Measurements from ENCODE around the gene SPACA4.

DNA sequence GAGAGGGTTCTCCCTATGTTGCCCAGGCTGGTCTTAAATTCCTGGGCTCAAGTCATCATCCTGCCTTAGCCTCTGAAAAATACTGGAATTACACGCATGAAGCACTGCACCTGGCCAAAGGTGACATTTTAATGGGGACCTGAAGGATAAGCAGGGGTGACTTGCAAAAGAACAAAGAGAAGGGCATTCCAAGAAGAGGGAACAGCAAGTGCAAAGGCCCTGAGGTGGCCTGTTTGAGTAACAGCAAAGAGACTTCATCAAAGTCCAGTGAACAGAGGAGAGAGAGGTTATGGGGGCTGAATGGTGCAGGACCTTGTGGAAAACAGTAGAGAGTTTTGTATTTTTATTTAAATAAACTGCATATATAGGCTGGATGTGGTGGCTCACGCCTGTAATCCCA is 35.3 kb downstream of the SPACA4 start:
- TF ChIP-seq, protein P1, sequence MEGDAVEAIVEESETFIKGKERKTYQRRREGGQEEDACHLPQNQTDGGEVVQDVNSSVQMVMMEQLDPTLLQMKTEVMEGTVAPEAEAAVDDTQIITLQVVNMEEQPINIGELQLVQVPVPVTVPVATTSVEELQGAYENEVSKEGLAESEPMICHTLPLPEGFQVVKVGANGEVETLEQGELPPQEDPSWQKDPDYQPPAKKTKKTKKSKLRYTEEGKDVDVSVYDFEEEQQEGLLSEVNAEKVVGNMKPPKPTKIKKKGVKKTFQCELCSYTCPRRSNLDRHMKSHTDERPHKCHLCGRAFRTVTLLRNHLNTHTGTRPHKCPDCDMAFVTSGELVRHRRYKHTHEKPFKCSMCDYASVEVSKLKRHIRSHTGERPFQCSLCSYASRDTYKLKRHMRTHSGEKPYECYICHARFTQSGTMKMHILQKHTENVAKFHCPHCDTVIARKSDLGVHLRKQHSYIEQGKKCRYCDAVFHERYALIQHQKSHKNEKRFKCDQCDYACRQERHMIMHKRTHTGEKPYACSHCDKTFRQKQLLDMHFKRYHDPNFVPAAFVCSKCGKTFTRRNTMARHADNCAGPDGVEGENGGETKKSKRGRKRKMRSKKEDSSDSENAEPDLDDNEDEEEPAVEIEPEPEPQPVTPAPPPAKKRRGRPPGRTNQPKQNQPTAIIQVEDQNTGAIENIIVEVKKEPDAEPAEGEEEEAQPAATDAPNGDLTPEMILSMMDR (IDR thresholded peaks at IDR 0.05): no peak
- no peak for TF ChIP-seq EP300 (IDR thresholded peaks at IDR 0.05)

All from A549 (cell line).